WERI-Rb-1 (cell line): ENCODE measurements around the gene ALOX12B.
"Not testable (repeated sequence)": the region's sequence is repeated elsewhere in the genome, so short reads cannot be mapped to it uniquely, and the experiment has no call there.

Experiments
- DNase-seq: peaks from one replicate; pipeline ENCODE4 v3.0.0-alpha.2; 2020
- H3K27ac ChIP-seq: fragments of 250-450 bp; sonication (Bioruptor Pico); 2 replicates; pipeline ENCODE4 v1.5.1; 2020; ENCODE audit warnings: mild to moderate bottlenecking, moderate library complexity
- H3K27me3 ChIP-seq: fragments of 250-450 bp; sonication (Bioruptor Pico); 2 replicates; pipeline ENCODE4 v1.5.1; 2021; ENCODE audit warnings: mild to moderate bottlenecking, low read depth, moderate library complexity; ENCODE audit not compliant: insufficient read depth, severe bottlenecking
- H3K36me3 ChIP-seq: fragments of 250-450 bp; sonication (Bioruptor Pico); 2 replicates; pipeline ENCODE4 v1.5.1; 2020; ENCODE audit warnings: mild to moderate bottlenecking, moderate library complexity
- H3K4me3 ChIP-seq: 2 replicates; pipeline ENCODE4 v1.5.1; 2011; ENCODE audit warnings: low read depth, mild to moderate bottlenecking, control low read depth, low read length
- H3K9me3 ChIP-seq: fragments of 250-450 bp; sonication (Bioruptor Pico); 2 replicates; pipeline ENCODE4 v1.5.1; 2021; ENCODE audit warnings: mild to moderate bottlenecking, moderate library complexity; ENCODE audit not compliant: severe bottlenecking
- TF ChIP-seq, protein P1 (sequence below): IDR thresholded peaks from 2 replicates; pipeline ENCODE4 v1.5.1; 2011; ENCODE audit warnings: low read depth, mild to moderate bottlenecking, control low read depth, inconsistent platforms, low read length

ALOX12B gene

DNA sequence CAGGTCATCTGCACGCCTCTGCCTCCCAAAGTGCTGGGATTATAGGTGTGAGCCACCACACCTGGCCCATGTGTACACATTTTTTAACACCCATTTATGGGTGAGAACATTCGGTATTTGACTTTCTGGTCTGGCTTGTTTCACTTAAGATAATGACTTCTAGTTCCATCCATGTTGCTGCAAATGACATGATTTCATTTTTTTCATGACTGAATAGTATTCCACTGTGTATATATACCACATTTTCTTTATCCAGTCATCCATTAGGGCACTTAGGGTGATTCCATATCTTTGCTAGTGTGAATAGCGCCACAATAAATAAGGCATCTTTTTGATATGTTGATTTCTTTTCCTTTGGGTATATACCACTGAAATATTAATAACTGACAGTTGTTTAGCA, 5.6 kb downstream of the ALOX12B start:
- TF ChIP-seq, protein P1, sequence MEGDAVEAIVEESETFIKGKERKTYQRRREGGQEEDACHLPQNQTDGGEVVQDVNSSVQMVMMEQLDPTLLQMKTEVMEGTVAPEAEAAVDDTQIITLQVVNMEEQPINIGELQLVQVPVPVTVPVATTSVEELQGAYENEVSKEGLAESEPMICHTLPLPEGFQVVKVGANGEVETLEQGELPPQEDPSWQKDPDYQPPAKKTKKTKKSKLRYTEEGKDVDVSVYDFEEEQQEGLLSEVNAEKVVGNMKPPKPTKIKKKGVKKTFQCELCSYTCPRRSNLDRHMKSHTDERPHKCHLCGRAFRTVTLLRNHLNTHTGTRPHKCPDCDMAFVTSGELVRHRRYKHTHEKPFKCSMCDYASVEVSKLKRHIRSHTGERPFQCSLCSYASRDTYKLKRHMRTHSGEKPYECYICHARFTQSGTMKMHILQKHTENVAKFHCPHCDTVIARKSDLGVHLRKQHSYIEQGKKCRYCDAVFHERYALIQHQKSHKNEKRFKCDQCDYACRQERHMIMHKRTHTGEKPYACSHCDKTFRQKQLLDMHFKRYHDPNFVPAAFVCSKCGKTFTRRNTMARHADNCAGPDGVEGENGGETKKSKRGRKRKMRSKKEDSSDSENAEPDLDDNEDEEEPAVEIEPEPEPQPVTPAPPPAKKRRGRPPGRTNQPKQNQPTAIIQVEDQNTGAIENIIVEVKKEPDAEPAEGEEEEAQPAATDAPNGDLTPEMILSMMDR: no peak

DNA sequence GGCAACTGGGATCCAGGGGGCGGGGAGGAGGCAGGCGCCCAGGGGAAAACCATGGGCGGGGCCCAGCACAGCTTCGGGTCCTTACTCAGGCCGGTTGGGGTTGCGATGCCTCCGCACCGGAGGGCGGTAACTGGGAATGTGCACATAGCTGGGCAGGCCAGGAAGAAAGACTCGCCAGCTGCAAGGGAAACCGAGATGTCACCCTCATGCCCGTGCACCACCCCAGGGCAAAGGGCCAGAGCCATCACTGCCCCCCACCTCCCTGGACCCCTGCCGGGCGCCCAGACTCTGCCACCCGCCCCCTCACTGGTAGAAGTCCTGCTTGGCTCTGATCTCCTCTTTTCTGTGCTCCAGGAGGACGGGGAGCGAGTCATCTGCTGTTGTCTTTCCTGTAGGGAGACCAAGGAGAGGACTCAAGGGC, 6.7 kb downstream of the ALOX12B start:
- Histone ChIP-seq H3K4me3 (no peak overlapping the region), H3K27ac (no peak overlapping the region), H3K36me3 (no peaks in the 10 kb centered on the region), H3K9me3 (no peaks in the 10 kb centered on the region), H3K27me3 (no peaks in the 10 kb centered on the region)
- no peak for DNase-seq
- TF ChIP-seq, protein P1: no peak

More for the DNA sequence above, 5.6 kb downstream of the ALOX12B start:
- no peak for DNase-seq
- Histone ChIP-seq H3K9me3 (no peaks in the 10 kb centered on the region), H3K27me3 (no peaks in the 10 kb centered on the region), H3K27ac (no peak overlapping the region), H3K4me3 (no peak overlapping the region), H3K36me3 (no peaks in the 10 kb centered on the region)

DNA sequence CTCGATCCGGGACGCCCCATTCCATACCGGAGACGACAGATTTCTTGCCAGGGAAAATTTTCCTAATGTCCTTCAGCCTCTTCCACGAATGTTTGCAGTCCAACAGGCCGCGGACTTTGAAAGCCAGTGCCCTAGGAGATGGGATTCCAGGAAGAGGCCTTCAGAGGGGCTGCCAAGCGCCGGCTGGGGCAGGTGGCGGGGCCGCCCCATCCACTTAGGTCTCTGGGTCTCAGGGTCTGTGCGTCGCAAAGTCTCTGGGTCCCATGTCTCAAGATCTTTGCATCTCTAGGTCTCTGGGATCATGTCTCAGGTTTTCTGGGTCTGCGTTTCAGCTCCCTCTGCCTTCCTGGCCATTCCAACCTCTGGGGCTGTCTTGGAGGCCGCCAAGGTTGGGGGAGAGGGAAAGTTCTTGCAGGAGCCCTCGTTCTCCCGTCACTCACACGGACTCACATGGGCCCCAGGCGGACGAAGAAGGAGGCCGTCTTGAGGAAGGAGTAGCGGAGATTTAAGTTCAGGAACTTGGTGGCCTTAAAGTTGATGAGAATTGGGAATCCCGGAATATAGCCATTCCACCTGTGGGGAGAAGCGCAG, 7.2 kb downstream of the ALOX12B start:
- Histone ChIP-seq H3K4me3 (peak overlapping the region; percentile 73), H3K36me3 (no peaks in the 10 kb centered on the region), H3K27me3 (no peaks in the 10 kb centered on the region), H3K27ac (no peak overlapping the region; the same call in 1 of the 2 replicates), H3K9me3 (no peaks in the 10 kb centered on the region)
- DNase-seq: no peak
- TF ChIP-seq, protein P1: no peak

DNA sequence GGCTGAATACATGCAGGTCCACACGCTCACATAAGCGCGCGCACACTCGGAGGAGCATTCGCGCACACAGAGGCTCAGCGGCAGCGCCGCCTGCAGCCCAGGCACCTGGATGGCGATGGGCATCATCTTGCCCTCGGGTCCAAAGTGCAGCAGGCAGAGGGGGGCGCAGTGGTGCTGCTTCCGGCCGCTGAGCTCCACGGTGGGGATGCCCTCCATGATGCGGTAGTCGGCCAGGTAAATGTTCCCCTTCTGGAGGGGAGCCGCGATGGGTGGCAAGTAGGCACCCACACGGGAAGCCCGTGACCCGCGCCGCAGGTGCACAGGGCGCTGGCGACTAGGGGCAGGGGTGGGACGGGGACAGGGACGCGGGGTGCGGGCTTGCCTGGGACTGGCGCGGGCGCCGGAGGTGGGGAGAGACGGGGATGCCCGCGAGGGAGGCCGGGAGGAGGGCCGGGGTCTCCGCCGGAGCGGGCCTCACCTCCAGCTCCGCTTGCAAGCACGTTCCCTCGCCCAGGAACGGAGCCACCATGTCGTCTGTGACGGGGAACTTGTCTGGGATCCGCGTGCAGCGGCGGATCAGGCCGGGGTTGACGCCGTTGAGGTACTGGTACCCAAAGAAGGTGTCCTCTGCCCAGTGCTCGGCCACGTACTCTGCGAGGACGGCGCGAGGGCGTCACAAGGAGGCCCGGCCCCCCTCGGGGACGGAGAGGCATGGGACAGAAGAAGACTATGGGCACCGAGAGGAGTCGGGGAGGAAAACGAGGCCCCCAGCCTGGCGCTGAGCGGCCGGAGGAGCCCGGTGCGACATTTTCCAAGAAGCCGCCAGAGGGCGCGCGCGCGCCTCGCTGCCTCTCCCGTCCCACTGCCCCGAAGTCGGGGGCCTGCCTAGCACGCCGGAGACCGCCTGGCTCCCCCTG, 8.0 kb downstream of the ALOX12B start:
- Histone ChIP-seq H3K36me3 (no peaks in the 10 kb centered on the region), H3K4me3 (peak overlapping the region; percentile 73), H3K9me3 (no peaks in the 10 kb centered on the region), H3K27me3 (peaks cover 2% of the 10 kb centered on the region), H3K27ac (no peak overlapping the region; the same call in 1 of the 2 replicates)
- peak; percentile 86 for DNase-seq
- TF ChIP-seq, protein P1: peak; percentile 94

DNA sequence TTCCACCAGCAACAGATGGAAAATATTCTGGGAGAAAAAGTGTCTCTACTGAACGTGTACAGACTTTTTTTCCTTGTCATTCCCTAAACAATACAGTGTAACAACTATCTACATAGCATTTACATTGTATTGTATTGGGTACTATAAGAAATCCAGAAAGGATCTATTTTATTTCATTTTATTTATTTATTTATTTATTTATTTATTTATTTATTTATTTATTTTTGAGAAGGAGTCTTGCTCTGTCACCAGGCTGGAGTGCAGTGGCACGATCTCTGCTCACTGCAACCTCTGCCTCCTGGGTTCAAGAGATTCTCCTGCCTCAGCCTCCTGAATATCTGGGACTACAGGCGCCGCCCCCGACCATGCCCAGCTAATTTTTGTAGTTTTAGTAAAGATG, 9.6 kb downstream of the ALOX12B start:
- H3K27me3 ChIP-seq: peaks cover 12% of the 10 kb centered on the region

DNA sequence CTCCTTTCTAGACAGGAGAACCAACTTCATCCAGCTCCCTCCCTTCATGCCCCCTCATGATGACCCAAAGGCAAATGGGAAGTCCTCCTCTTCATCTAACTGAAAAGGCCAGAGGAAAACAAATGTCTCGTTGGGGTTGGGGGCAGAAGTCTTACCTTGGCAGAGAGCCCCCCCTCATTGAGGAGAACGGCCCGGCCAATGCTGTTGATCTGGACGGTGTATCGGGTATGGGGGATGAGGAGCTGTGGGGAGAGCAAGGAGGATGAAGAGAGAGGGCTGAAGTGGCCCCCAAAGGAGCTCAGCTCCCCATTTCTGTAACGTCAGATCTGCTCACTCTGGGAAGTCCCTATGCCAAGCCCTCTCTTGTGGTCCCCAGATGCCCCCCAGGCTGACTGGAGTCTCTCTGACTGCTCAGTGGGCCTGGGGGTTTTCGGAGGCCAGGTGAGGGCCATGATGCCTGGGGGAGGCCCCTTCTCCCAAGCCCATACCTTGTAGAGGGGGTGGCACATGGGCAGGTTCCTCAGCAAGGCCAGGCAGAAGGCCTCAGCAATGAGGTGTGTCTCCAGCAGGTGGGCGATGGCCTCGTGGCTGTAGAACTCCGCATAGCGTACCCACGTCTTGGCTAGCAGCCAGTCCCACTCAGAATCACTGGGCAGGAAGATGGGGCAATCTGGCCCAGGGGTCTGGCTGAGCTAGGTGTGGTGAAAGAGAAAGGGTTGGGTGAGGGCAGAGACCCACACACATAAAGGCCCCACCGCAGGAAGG, 10.8 kb downstream of the ALOX12B start:
- Histone ChIP-seq H3K9me3 (no peaks in the 10 kb centered on the region), H3K27me3 (peaks cover 12% of the 10 kb centered on the region), H3K36me3 (no peaks in the 10 kb centered on the region), H3K4me3 (no peak overlapping the region), H3K27ac (no peak overlapping the region)
- DNase-seq: no peak
- TF ChIP-seq, protein P1: no peak

More for the DNA sequence above, 9.6 kb downstream of the ALOX12B start:
- not testable (repeated sequence) for H3K4me3 ChIP-seq, H3K9me3 ChIP-seq, DNase-seq, H3K27ac ChIP-seq, H3K36me3 ChIP-seq
